GM23338 (cell line): ENCODE results near the gene SCN1B.

ENCODE experiments used
- EZH2 ChIP-seq: fragments of 200-600 bp; sonication (generic); IDR thresholded peaks from one replicate; pipeline ENCODE4 v1.8.0; 2017; ENCODE audit warnings: antibody characterized with exemption, mild to moderate bottlenecking, low read depth; ENCODE audit not compliant: unreplicated experiment
- POLR2AphosphoS5 ChIP-seq: IDR thresholded peaks from 2 replicates; pipeline ENCODE4 v1.6.1; 2016; ENCODE audit warnings: antibody characterized with exemption, low read depth

DNA sequence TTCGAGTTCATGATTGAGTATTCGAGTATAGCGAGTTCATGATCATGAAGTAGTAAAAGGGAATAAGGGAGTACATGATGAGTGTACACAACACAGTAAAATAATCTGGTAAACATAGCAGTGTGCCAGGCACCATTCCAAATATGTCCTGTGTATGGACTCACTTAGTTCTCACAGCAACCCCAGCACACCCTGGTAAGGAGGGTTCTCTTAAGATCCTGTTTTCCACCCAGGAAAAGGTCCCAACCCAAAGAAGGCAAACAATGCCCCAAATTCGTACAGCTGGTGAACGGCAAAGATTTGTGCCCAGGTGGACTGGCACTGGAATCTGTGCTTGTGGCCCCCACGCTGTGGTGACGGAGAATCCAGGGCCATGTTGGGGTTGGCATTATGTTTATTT, 32.7 kb downstream of the SCN1B start:
- no peak for TF ChIP-seq POLR2AphosphoS5
- TF ChIP-seq EZH2: no peak
